NOMO-1 treated with dmso at 0.1 percent for 144 hours (cell line): ENCODE measurements around the gene PRELID1.
"Not testable (repeated sequence)": the region's sequence is repeated elsewhere in the genome, so short reads cannot be mapped to it uniquely, and the experiment has no call there.

Experiments
- DNase-seq: peaks from one replicate; lab custom pipeline; 2025; ENCODE audit not compliant: unreplicated experiment; lab: John Stamatoyannopoulos, UW

The PRELID1 gene

DNA sequence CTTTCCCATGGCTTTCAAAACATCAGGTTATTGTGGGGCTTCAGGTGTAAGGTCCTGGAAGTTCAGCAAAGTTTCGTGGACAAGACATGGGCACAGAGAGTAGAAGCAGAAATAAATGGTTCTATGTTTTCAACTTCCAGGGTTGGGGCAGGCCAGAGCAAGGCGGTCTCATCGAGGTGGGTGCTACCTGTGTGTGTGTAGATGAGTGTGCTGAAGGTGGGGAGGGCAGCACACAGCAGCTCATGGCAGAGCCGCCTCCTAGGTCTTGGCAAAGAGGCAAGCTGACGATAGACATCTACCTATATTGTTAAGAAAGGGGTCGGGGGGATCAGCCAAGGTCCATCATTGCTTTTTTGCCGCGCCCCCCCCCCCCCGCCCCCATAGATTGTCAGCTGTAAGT lies 3.9 kb upstream of the PRELID1 start:
- DNase-seq, result no peak

DNA sequence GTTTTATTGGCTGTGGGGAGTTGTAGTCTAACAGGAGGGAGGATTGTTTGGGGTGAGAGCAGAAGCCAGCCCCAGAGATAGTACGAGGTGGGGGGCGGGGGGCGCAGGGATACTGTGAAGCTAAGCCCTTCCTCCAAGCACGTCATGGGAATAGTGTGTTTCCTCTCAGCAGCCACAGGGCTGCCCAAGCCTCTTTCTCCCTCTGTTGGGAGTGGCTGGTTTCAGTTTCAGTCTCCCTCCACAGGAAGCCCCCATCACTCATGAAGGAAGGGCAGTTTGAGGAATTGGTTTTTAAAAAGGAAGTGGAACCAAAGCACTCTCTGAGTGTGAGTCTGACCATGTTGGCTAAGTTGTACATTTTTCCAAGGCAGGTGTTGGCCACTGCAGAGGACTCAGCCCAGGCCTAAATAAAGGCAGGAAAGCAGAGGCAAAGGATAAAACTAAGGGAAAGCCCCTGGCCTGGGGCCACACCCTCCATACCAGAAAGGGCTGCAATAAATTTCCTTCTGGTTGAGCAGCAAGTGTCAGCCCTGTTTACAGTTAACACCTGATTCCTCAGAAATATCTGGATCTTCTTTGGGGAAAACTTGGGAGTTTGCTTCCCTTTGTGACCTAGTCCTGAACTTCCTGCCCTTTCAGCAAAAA lies 3.2 kb upstream of the PRELID1 start:
- peak; percentile 91 for DNase-seq

DNA sequence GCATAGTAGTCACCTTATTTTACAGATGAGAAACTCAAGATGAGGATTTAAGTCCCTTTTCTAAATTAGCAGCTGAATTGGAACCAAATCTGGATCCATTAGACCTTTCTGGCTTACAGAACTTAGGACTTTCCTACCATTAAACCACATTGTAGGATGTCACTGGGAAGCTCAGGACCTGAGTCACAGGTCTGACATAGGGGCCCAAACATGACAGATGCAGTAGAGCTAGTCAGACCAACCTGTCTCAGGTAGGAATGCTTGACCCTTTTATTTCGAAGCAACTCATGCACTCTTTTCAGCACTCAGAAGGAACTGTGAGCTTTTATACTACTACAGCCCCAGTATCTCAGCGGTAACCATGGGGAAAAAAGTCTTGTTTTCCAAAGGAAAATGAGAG lies 2.6 kb upstream of the PRELID1 start:
- no peak for DNase-seq

DNA sequence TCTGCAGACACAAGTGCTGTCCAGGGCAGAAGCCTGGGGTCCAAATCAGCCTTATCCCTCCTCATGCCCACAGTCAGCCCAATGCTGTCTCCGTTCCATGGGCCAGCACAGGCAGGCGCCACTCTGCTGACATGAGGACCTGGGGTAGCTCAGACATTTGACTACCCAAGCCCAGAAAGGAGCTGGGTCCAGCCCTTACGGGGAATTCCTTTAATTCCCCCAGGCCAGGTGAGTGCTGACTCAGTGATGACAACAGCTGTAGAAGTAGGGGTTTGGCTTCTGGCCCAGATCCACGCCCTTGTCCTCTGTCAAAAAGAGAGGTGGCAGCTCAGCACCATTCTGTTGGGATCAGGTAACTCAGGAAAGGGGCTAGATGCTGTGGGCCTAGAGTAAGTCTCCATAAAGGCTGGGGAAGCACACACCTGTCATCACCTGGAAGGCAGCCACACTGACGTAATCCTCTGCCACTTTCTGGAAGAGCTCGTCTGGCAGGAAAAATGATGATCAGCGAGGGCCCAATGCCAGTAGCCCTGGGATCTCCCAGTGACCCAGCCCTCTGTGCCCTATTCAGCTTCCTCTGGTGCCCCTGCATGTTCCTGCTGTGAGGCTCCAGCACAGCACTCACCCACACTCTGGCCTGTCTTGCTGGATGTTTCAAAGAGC lies 2.0 kb upstream of the PRELID1 start:
- no peak for DNase-seq

DNA sequence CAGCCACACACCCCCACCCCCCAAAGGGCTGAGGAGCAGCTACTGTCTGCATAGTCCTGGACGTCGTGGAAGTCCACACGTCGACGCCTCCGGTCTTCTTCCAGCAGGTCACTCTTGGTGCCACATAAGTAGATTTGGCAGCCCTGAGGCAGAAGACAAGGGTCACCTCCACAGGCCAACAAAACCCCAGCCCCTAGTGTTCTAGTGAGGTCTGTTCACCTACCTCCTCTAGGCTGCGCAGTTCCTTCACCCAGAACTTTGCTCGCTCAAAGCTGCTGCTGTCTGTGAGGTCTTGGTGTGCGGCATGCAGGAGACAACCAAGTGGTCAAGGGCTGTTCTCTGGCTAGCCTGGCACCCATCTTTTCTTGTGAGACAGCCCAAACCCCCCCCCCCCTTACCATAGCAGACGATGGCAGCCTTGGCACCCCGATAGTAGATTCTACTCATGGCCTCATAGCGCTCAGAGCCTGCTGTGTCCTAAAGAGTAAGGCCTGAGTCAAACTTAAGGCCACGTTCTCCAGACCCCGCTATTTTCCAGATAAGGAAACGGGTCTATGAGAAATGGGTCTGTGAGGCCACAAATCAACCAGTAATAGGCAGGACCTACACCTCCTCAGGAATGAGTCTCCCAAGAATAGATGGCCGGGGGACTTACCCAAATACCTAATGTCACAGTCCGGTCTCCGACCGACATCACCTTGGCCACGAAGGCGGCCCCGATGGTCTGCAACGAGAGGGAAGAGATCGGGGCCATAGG lies 1.1 kb upstream of the PRELID1 start:
- no peak for DNase-seq

DNA sequence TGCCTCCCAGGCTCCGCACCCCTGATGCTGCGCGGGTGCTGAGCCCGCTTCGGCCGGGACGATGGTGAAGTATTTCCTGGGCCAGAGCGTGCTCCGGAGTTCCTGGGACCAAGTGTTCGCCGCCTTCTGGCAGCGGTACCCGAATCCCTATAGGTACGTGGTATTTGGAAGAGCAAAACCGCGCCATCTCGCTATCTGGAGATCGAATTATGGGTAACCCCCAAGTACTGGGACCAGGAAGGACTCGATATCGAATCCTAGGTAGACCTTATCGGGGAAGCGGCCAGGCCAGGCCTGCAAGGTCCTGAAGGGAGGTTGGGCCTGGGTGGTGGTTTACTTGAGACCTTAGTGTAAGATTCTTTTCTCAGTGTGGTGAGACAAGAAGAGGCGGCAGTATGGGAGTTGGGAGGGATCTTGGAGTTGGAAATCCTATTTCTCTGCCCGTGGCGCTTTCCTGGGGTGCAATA lies 359 bp downstream of the PRELID1 start:
- DNase-seq, result no peak

DNA sequence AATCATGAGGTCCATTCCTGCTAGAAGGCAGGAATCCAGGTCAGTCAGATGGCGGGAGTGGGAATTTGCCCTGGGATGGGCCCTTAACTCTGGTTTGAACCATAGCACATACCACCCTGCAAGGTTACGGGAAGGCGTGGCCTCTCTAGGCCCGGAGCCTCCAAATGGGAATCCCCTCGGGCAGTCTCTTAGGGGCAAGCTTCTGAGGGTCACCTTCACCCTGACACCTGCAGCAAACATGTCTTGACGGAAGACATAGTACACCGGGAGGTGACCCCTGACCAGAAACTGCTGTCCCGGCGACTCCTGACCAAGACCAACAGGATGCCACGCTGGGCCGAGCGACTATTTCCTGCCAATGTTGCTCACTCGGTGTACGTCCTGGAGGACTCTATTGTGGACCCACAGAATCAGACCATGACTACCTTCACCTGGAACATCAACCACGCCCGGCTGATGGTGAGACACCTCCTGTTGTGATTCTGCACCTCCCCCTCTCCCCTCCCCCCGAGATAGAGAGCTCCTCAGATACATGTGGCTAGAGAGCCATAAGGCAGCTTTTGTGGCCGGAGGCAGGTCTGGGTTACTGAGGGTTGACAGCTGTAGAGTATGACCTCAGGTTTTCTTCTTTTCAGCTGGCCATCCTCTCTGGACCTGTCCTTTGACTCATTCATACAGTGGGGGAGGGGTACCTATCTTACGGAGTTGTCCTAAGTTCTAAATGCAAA lies 957 bp downstream of the PRELID1 start:
- DNase-seq, result no peak

DNA sequence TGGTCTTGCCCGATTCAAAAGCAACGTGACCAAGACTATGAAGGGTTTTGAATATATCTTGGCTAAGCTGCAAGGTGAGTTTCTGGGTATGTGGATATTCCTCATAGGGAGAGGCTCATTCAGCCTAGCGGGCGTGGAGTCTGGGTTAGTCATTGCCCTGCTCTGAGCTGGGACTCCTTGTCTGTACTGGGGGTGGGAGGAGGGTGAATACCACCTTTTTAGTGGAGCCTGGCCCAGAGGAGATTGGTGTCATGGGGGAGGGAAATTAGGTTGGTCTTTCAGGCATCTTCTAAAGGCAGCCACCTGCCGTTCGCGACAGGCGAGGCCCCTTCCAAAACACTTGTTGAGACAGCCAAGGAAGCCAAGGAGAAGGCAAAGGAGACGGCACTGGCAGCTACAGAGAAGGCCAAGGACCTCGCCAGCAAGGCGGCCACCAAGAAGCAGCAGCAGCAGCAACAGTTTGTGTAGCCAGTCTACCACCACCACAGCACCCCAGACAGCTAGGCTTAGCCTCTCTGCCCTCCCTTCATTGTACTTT lies 2.6 kb downstream of the PRELID1 start:
- DNase-seq, result not testable (repeated sequence)

DNA sequence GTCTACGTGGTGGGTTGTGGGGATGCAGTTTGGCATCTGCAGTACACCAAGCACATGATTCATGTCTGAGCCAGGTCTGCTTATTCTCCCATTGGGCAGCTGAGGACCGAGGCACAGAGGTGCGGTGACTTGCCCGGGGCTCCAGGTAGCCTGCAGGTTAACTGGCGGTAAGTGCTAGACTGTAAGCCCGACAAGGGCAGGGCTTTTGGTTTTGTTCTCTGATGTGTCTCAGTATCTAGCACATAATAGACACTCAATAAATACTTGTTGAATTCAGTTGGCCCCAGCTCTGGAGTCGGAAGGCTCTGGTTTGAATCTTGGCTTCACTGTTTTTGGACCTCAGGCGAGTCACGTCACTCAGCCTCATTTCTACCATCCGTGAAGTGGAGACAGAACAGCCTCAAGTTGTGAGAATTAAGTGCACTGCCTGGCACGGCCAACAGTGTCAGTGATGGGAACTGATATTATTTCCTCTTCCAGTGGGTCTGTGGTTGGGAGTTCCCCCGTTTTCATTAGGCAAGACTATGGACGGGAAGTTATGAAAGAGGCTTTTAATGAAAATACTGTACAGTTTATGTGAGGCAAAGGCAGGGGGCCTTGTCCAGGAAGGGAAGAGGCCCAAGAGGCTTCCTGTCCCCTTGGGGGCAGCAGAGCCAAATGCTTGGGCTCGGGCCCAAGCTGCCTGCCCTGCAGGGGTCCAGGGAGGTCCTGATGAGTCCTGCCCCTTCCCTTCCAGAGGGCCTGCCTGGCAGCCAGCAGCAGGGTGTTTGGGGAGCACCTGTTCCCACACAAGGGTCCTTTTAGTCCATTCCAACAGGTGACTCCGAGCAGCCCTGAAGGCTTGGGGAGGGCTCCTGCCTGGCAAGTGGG lies 3.3 kb downstream of the PRELID1 start:
- peak; percentile 96 for DNase-seq

DNA sequence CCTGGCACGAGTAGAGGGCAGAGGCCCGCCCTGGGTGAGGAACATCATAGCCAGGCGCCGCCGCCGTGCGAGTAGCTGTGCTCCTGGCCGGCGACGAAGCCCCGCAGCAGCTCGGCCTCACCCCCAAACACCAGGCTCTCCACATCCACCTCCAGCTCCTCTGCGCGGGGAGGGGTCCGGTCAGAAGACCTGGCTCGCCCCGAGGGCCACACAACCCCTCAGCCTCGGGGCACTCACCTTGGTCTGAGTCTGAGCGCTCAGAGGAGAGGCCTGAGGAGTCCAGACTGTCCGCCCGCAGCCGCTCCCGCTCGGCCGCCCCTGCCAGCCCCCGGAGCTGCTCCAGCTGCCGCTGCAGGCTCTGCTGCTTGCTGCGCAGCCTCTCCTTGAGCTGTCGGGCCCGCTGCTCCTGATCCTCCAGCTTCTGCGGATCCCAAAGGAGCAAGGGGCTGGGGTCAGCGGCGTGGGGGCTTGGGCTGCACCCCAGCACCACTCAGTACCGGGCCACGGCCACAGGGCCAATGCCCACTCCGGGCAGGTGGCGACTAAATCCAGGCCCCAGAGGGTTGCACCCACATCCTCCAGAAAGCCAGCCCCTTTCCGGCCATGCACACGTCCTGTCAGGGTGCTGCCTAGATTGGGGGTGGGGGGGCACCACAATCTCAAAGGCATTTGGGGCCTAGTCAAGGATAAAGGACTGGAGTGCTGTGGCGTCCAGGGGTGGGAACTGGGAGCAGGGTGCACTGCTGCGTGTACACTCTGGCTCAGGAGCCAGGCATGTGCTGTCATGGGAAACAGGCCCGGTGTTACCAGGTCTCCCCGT lies 4.2 kb downstream of the PRELID1 start:
- peak; percentile 20 for DNase-seq

DNA sequence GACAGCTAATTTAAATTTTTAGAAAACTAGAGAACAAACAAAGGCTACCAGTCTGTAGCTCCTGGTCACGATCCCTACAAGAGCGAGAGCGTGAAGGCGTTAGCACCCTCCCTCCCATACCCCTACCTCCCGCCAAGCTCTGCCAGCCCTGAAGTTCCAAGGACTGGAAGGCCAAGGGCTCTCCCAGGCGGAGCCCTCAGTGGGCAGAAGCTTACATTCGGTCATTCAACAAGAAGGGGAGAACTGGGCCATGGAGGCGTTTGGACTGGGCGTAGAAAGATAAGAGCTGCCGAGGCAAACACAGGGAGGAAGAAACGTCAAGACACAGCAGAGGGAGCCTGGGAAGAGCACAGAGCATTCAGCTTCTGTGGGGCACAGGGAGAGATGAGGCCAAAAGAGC lies 5.1 kb downstream of the PRELID1 start:
- no peak for DNase-seq

DNA sequence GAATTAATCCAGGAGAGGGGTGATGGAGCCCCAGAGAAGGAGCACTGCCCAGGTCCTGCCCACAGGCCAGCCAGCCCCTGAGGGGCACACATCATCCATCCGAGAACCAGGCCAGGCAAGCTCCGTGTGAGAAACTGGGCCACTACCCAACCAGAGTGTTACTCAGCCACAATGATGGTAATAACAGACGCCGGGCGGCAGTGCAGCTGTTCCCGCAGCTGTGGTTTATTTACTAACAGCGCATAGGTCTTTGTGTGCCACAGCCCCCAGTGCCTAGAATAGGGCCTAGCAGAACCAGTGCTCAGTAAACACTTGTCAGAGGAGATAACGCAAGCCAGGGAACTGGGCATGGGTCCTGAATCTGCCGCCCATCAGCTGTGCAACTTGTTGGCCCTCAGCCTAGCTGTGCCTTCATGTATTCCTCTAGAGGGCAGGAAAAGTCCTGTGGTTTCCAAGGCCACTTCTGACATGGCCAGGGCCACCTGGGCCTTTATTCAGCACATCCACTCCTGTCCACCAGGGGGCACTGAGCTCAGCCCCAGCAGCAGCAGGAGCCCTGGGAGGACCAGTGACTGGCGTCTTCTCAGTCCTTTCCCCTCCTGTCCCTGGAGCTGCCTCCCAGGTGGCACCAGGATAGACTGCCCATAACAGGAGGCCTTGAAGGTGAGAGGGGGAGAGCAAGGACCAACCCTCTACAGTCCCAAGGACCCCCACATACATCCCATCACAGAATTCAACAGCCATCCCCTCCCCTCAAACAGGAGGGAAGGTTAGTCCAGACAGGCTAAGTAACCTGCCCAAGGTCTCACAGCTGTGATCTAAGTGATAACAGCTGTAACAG lies 6.0 kb downstream of the PRELID1 start:
- DNase-seq, result peak; percentile 38

DNA sequence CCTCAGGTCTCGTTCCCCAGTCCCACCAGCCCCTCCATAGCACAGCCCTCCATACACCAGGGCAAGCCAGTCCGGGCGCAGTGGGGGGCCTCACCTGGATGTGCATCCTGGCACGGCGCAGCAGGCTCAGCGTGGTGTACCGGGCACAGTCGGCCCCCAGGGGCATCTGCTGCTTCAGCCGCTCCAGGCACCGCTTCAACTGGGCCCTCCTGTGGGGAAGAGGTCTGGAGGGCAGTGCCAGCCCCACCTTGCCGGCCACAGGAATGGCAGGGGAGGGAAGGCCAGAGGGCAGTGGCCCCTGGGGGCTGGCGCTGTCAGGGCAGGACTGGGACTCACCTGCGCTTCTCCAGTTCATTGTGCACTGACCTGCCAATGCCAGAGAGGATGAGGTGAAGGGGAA lies 6.7 kb downstream of the PRELID1 start:
- no peak for DNase-seq

DNA sequence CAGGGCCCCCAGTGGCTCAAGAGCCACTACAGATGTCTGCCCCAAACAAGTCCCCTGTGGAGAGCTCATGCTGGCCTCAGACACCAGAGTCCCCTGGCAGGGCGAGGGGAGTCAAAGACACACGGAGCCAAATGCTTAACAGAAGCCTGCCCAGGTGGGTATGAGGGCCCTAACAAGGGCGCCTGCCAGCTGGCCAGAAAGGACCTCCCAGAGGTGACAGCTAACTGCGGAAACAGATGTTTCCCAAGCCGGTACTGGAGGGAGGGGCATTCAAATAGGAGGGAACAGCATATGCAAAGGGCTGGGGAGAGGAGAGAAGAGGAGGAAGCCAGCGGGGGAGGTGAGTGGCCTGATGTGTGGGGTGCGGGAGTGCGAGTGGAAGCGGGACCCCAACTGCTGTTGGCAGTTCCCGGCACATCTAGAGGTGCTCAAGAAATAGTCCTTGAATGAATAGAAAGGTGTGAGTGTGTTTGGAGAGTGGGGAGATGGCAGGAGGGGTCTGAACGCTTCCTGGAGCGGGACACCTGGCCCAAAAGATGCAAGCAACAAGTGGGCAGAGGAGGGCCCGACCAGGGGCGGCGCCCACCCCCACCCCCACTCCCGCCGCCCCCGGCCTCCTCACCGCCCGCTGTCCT lies 7.3 kb downstream of the PRELID1 start:
- DNase-seq, result peak; percentile 60

DNA sequence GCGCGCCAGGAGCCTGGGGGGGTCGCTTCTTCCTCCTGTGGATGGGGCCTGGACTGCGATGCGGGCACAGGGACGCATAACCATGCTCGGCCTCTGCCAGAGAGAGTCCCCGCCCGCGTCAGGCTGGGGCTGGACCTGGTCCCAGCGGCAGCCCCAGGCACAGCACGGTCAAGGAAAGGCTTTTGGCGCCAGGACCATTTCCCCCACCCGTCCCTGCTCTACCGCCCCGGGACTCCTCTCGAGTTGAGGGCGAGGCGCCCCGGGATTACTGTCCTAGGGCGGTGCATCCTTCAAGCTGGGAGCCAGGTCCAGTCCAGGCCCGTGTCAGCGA lies 7.8 kb downstream of the PRELID1 start:
- no peak for DNase-seq

DNA sequence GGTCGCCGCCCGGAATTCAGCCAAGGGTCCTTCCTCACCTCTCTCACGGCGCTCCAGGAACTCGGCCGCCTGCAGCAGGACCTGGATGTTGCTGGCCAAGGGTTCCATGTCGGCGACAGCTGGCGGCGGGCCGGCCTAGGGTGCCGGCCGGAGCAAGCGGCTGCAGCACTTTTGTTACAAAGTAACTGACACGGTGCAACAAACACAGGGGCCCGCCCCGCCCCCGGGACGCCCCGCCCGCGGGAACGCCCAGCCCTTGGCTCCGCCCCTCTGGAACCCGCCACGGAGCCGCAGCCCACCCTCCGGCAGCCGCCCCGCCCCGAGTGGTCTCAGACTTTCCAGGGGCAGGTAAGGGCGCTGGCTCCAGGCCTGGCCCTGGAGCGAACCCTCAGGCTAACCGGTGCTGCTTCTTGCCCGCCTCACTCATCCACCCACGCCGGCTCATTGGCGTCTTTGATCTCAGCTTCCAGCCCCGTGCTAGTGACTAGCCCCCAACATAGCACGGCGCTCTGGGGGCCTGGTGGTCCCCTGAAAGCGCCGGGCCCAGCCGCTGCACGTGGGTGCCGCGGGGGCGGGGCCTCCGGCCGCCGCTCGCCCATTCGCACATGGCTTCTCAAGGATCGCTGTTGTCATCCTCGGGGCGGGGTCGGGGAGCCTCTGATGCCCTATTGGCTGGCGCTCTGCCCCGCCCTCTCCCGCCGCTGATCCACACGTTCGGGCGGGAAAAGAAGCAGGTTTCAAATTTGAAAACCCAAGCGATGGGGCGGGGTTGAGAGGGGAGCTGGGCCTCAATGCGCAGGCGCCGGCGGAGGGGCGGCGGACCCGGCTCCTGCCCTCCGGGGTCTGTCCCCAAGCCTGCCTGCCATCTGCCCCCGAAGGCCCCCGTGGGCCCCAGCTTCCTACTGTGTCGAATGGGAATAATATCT lies 8.4 kb downstream of the PRELID1 start, which contains the start of gene MXD3:
Gene MXD3, minus strand, starts transcription at position 176 of the 926 bp plus-strand sequence. Its CDS starts 68 bp downstream, at position 108.
- peak; percentile 97 for DNase-seq

DNA sequence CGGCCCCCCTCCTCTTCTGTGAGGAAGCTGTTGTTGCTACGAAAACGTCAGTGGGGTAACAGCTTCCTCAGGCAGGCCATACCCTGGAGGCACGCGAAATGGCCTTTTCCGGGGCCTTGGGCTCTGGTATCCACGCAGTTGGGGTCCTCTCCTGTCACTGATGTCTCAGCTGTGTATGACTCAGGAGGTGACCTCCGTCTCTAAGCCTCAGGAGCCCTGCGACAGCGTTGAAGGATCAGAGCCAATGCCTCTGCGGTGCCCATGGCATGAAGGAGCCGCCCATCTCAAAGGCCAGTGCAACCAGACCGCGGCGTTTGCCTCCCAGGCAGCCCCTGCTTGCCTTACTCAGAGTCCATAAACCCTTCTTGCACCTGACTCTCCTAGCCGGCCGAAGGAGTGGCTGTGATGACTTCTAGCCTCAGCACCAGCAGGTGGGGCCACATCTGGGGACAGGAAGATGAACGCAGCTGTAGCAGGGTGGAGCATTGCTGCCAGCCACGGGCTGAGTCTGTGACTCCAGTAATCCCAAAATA lies 9.1 kb downstream of the PRELID1 start:
- no peak for DNase-seq
